ENCODE data around the gene AKAP3. TPM values are rescaled to one million over a fixed set of nuclear protein-coding genes. Genes with fewer than 3 reads are reported as not detected.

The AKAP3 gene
- total RNA-seq, 1 donor from 2014 or later: 1.4 TPM

GRCh38 chr12:4685317-4685716 lies 36.5 kb upstream of the AKAP3 start:
- H3K4me1 ChIP-seq (ENCODE audit: insufficient read depth, low read length): no peaks in the 10 kb centered on the region
- peaks cover 3% of the 10 kb centered on the region for H3K4me1 Mint-ChIP-seq (ENCODE audit: low read depth, unreplicated experiment)
- H3K79me2 ChIP-seq (ENCODE audit: insufficient read depth, low read length): no peaks in the 10 kb centered on the region
- H2AFZ ChIP-seq (ENCODE audit: low read depth, low read length): no peak overlapping the region
- DNase-seq (ENCODE audit: low read depth) (no peak), FAIRE-seq (no peak)
- no peak overlapping the region for H3K4me2 ChIP-seq (ENCODE audit: low read length)
- H3K9me3 ChIP-seq (ENCODE audit: insufficient read depth, low read depth, low read length): no peaks in the 10 kb centered on the region
- no peak overlapping the region for H3K27ac ChIP-seq (ENCODE audit: low read depth, low read length)
- H3K9ac ChIP-seq (ENCODE audit: low read length): no peak overlapping the region
- TF ChIP-seq, protein P1, sequence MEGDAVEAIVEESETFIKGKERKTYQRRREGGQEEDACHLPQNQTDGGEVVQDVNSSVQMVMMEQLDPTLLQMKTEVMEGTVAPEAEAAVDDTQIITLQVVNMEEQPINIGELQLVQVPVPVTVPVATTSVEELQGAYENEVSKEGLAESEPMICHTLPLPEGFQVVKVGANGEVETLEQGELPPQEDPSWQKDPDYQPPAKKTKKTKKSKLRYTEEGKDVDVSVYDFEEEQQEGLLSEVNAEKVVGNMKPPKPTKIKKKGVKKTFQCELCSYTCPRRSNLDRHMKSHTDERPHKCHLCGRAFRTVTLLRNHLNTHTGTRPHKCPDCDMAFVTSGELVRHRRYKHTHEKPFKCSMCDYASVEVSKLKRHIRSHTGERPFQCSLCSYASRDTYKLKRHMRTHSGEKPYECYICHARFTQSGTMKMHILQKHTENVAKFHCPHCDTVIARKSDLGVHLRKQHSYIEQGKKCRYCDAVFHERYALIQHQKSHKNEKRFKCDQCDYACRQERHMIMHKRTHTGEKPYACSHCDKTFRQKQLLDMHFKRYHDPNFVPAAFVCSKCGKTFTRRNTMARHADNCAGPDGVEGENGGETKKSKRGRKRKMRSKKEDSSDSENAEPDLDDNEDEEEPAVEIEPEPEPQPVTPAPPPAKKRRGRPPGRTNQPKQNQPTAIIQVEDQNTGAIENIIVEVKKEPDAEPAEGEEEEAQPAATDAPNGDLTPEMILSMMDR (IDR thresholded peaks at IDR 0.05; ENCODE audit: insufficient read depth, low read depth, low read length): no peak
- TF ChIP-seq EZH2 (IDR thresholded peaks at IDR 0.05; ENCODE audit: insufficient read depth, low read length): no peak
- no peak overlapping the region for H3K4me3 Mint-ChIP-seq (ENCODE audit: unreplicated experiment)
- H3K9me3 Mint-ChIP-seq (ENCODE audit: unreplicated experiment): no peaks in the 10 kb centered on the region
- H4K20me1 ChIP-seq (ENCODE audit: insufficient read depth, low read length): no peaks in the 10 kb centered on the region
- H3K36me3 Mint-ChIP-seq (ENCODE audit: low read depth, unreplicated experiment): peaks cover 15% of the 10 kb centered on the region
- H3K27me3 ChIP-seq (ENCODE audit: insufficient read depth, low read length): no peaks in the 10 kb centered on the region
- H3K4me3 ChIP-seq (ENCODE audit: insufficient read depth, low read depth, low read length): no peak overlapping the region
- no peak overlapping the region for H3K27ac Mint-ChIP-seq (ENCODE audit: unreplicated experiment)
- H3K27me3 Mint-ChIP-seq (ENCODE audit: low read depth, unreplicated experiment): no peaks in the 10 kb centered on the region
- peaks cover 31% of the 10 kb centered on the region for H3K36me3 ChIP-seq (ENCODE audit: insufficient read depth, low read length)

GRCh38 chr12:4681732-4682131 lies 32.9 kb upstream of the AKAP3 start:
- no peak overlapping the region for H3K9ac ChIP-seq (ENCODE audit: low read length)
- no peak overlapping the region for H3K4me3 ChIP-seq (ENCODE audit: insufficient read depth, low read depth, low read length)
- H3K4me1 ChIP-seq (ENCODE audit: insufficient read depth, low read length): no peaks in the 10 kb centered on the region
- TF ChIP-seq, protein P1 (IDR thresholded peaks at IDR 0.05; ENCODE audit: insufficient read depth, low read depth, low read length): no peak
- TF ChIP-seq EZH2 (IDR thresholded peaks at IDR 0.05; ENCODE audit: insufficient read depth, low read length): no peak
- Mint-ChIP-seq H3K4me1 (ENCODE audit: low read depth, unreplicated experiment) (peaks cover 6% of the 10 kb centered on the region), H3K9me3 (ENCODE audit: unreplicated experiment) (peaks cover 2% of the 10 kb centered on the region), H3K27ac (ENCODE audit: unreplicated experiment) (no peak overlapping the region), H3K27me3 (ENCODE audit: low read depth, unreplicated experiment) (no peaks in the 10 kb centered on the region), H3K36me3 (ENCODE audit: low read depth, unreplicated experiment) (peaks cover 12% of the 10 kb centered on the region), H3K4me3 (ENCODE audit: unreplicated experiment) (no peak overlapping the region)
- H4K20me1 ChIP-seq (ENCODE audit: insufficient read depth, low read length): no peaks in the 10 kb centered on the region
- H3K36me3 ChIP-seq (ENCODE audit: insufficient read depth, low read length): peaks cover 20% of the 10 kb centered on the region
- H3K4me2 ChIP-seq (ENCODE audit: low read length): no peak overlapping the region
- H2AFZ ChIP-seq (ENCODE audit: low read depth, low read length): no peak overlapping the region
- H3K27ac ChIP-seq (ENCODE audit: low read depth, low read length): no peak overlapping the region
- FAIRE-seq (no peak), DNase-seq (ENCODE audit: low read depth) (no peak)
- H3K27me3 ChIP-seq (ENCODE audit: insufficient read depth, low read length): no peaks in the 10 kb centered on the region
- no peaks in the 10 kb centered on the region for H3K9me3 ChIP-seq (ENCODE audit: insufficient read depth, low read depth, low read length)
- H3K79me2 ChIP-seq (ENCODE audit: insufficient read depth, low read length): no peaks in the 10 kb centered on the region

GRCh38 chr12:4679711-4680110 lies 30.9 kb upstream of the AKAP3 start:
- peaks cover 12% of the 10 kb centered on the region for H3K36me3 ChIP-seq (ENCODE audit: insufficient read depth, low read length)

More at GRCh38 chr12:4679711-4680110, 30.9 kb upstream of the AKAP3 start:
- DNase-seq (ENCODE audit: low read depth) (no peak), FAIRE-seq (no peak)
- Mint-ChIP-seq H3K27ac (ENCODE audit: unreplicated experiment) (no peak overlapping the region), H3K9me3 (ENCODE audit: unreplicated experiment) (peaks cover 3% of the 10 kb centered on the region), H3K36me3 (ENCODE audit: low read depth, unreplicated experiment) (peaks cover 5% of the 10 kb centered on the region), H3K4me1 (ENCODE audit: low read depth, unreplicated experiment) (peaks cover 6% of the 10 kb centered on the region), H3K4me3 (ENCODE audit: unreplicated experiment) (no peak overlapping the region), H3K27me3 (ENCODE audit: low read depth, unreplicated experiment) (no peaks in the 10 kb centered on the region)
- no peak overlapping the region for H3K4me2 ChIP-seq (ENCODE audit: low read length)
- no peak overlapping the region for H3K4me3 ChIP-seq (ENCODE audit: insufficient read depth, low read depth, low read length)
- no peaks in the 10 kb centered on the region for H3K27me3 ChIP-seq (ENCODE audit: insufficient read depth, low read length)
- no peak overlapping the region for H2AFZ ChIP-seq (ENCODE audit: low read depth, low read length)
- H3K27ac ChIP-seq (ENCODE audit: low read depth, low read length): no peak overlapping the region
- no peaks in the 10 kb centered on the region for H3K79me2 ChIP-seq (ENCODE audit: insufficient read depth, low read length)
- H3K4me1 ChIP-seq (ENCODE audit: insufficient read depth, low read length): no peaks in the 10 kb centered on the region
- H3K9ac ChIP-seq (ENCODE audit: low read length): no peak overlapping the region
- TF ChIP-seq, protein P1 (IDR thresholded peaks at IDR 0.05; ENCODE audit: insufficient read depth, low read depth, low read length): no peak
- no peak for TF ChIP-seq EZH2 (IDR thresholded peaks at IDR 0.05; ENCODE audit: insufficient read depth, low read length)
- no peaks in the 10 kb centered on the region for H3K9me3 ChIP-seq (ENCODE audit: insufficient read depth, low read depth, low read length)
- no peaks in the 10 kb centered on the region for H4K20me1 ChIP-seq (ENCODE audit: insufficient read depth, low read length)
